H54 (cell line): Measurements from ENCODE around the gene ZNF57.
"Not testable (repeated sequence)": the region's sequence is repeated elsewhere in the genome, so short reads cannot be mapped to it uniquely, and the experiment has no call there.

Source experiments
- DNase-seq: peaks from one replicate; pipeline ENCODE4 v3.0.0; 2011; ENCODE audit warnings: low spot score, mixed read lengths; ENCODE audit not compliant: insufficient read length
- FAIRE-seq: peaks from 3 replicates; lab custom pipeline; 2011; peaks lifted over from hg19 to GRCh38; lab: Jason Lieb, UNC
- POLR2A ChIP-seq: IDR thresholded peaks from 2 replicates; pipeline ENCODE4 v1.6.1; 2011; ENCODE audit warnings: low read depth, mild to moderate bottlenecking, low read length

The ZNF57 gene

GRCh38 chr19:2900296-2901252 is at the start of gene ZNF57:
Gene ZNF57 (plus strand): TSS chr19:2900928. CDS start chr19:2901046, 118 bp downstream.
- peak; percentile 90 for FAIRE-seq
- DNase-seq = peak; percentile 100

GRCh38 chr19:2852598-2852997 is 48.1 kb upstream of the ZNF57 start:
- DNase-seq (no peak), FAIRE-seq (no peak)
- no peak for TF ChIP-seq POLR2A

More at GRCh38 chr19:2900296-2901252, at the start of gene ZNF57:
- TF ChIP-seq POLR2A = peak; percentile 64; the same call in 1 of the 2 replicates

- TF ChIP-seq POLR2A = no peak
- DNase-seq = no peak
Observed at GRCh38 chr19:2853015-2853606, 47.6 kb upstream of the ZNF57 start.

GRCh38 chr19:2854849-2855248 is 45.9 kb upstream of the ZNF57 start:
- no peak for FAIRE-seq
- DNase-seq = no peak
- TF ChIP-seq POLR2A = no peak

More at GRCh38 chr19:2853015-2853606, 47.6 kb upstream of the ZNF57 start:
- no peak for FAIRE-seq

- DNase-seq (no peak), FAIRE-seq (no peak)
- no peak for TF ChIP-seq POLR2A
Observed at GRCh38 chr19:2856457-2857050, 44.2 kb upstream of the ZNF57 start.

GRCh38 chr19:2858864-2859263 is 41.9 kb upstream of the ZNF57 start:
- FAIRE-seq (no peak), DNase-seq (no peak)
- TF ChIP-seq POLR2A = no peak

GRCh38 chr19:2863816-2864215 is 36.9 kb upstream of the ZNF57 start:
- DNase-seq = no peak
- no peak for FAIRE-seq
- no peak for TF ChIP-seq POLR2A

- FAIRE-seq (no peak), DNase-seq (no peak)
- no peak for TF ChIP-seq POLR2A
Observed at GRCh38 chr19:2865334-2866100, 35.2 kb upstream of the ZNF57 start.

- no peak for DNase-seq
- FAIRE-seq = no peak
- TF ChIP-seq POLR2A = no peak
Observed at GRCh38 chr19:2866495-2867024, 34.2 kb upstream of the ZNF57 start.

- DNase-seq (peak; percentile 92), FAIRE-seq (no peak)
- TF ChIP-seq POLR2A = peak; percentile 49; the same call in 1 of the 2 replicates
Observed at GRCh38 chr19:2867025-2867991, 33.4 kb upstream of the ZNF57 start, which contains the start of gene ZNF556. Gene ZNF556 (plus strand): TSS chr19:2867335. CDS start chr19:2867422, 87 bp downstream.

GRCh38 chr19:2869618-2870017 is 31.1 kb upstream of the ZNF57 start:
- no peak for FAIRE-seq
- DNase-seq = no peak
- TF ChIP-seq POLR2A = no peak

- not testable (repeated sequence) for FAIRE-seq, DNase-seq
Observed at GRCh38 chr19:2872175-2872574, 28.6 kb upstream of the ZNF57 start.
